HG02943 (cell line): ENCODE data around the gene PRR7.

ENCODE experiments used
- ATAC-seq: cut with Tn5 transposase; IDR thresholded peaks from one replicate; pipeline ENCODE4 v1.9.1; 2021; ENCODE audit warnings: mild to moderate bottlenecking, low read depth, moderate library complexity; ENCODE audit not compliant: unreplicated experiment

The PRR7 gene

DNA sequence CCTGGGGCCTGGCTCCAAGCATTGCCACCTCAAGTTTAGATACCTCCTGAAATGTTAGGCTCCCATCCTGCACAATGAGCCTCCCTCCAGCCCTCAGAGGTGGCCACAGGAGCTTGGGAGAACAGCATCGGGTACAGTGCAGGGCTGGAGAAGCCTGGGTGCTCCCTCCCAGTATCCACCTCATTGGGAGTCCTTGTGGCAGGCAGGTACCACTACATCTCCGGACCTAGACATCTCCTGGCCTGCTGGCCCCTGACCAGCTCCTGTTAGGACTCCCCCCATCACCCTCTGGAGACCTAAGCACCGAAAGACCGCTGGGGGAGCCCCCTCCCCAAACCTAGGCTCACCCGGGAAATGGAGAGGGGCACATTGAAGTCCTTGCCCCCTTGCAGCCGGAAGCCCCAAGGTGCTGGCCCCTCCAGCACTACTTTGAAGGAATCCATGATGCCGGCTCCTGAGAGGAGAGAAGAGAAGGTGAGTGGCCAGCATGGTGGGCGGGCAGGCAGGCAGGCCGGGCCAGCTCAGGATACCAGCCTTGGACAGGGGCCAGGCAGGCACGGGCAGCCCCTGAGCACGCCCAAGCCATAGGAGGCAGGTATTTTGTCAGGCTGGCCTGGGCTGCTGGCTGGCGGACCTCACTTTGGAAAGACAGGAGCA is 49.6 kb downstream of the PRR7 start:
- ATAC-seq, result no peak

DNA sequence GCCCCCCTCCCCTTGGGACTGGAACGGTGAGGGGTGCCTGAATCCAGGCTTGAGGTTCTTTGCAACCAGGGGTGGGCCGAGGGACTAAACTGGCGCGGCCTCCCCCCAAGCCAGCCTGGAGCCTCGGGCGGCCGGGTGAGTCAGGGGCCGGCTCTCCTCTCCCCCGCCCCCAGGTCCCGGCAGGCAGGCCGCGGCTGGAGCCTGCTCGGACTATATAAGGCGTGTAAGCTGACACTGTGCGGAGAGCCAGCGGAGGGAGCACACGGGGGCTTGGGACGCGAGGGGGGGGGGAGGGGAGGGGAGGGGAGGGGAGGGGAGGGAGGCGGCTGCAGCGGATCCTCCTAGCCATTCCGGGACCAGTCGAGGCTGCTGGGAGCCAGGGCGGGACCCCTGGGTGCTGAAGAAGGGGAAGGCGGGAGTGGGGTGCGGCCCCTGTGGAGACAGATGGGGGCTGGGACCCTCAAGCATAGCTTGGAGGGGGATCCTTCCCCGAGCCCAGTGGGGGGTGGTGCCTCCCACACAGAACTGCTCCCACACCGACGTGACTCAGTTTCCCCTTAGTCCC is 50.2 kb downstream of the PRR7 start:
- ATAC-seq, result no peak

- ATAC-seq, result peak; percentile 65
Measured at GRCh38 chr5:177497292-177498012, 50.8 kb downstream of the PRR7 start, which contains the start of gene PDLIM7. PDLIM7 (minus strand) TSS chr5:177497604; CDS start chr5:177496512, 1,092 bp downstream.

DNA sequence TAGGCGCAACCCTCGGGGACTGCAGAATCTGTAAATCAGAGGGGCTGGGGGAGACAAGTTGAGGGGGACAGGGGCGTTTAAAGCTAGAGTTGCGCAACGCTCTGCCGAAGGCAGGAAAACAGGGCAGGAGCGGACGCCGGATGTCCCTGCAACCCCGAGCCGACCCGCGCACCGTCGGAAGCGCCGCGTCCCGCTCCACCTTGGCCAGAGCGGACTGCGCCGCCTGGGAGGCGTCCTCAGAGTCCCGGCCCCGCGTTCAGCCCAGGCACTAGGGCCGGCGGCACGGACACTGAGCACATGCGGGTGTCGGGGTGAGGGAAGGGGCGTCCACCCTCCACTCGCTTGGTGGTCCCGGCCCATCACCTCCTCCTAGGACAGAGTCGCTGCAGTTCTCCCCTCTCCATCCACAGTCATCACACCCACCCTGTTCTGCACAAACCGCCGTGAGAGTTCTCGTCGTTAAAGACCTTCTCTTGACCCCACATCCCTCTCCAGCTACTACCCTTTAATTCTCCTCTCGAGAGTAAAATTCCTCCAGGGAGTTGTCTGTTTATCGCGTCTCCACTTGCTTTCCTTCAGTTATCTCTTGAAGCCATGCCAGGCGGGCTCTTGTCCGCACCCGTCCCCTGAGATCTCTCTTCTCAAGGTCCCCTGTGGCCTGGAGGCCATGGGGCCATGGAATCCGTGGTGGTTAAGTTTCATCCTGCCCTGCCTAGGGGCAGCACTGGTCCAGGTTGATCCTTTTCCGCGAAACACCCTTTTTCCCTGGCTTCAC is 51.6 kb downstream of the PRR7 start:
- peak; percentile 10 for ATAC-seq

DNA sequence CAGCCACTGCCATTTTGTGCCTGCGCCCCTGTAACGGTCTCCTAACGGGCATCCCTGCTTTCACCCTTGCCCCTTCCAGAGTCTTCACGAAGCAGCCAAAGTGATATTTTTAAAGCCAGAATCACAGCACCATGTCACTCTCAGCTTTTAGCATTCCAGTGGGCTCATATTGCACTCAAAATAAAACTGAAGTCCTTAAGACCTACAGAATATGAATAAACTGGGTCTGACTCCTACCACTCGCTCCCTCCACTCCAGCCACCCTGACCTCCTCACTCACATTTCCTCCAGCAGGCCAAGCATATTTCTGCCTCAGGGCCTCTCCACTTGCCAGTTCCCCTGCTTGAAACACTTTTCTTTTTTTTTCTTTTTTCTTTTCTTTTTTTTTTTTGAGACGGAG is 53.2 kb downstream of the PRR7 start:
- no peak for ATAC-seq

GRCh38 chr5:177500685-177501522 is 54.3 kb downstream of the PRR7 start:
- no peak for ATAC-seq

GRCh38 chr5:177501874-177502678 is 55.5 kb downstream of the PRR7 start:
- ATAC-seq, result no peak

GRCh38 chr5:177502886-177503285 is 56.3 kb downstream of the PRR7 start:
- no peak for ATAC-seq

DNA sequence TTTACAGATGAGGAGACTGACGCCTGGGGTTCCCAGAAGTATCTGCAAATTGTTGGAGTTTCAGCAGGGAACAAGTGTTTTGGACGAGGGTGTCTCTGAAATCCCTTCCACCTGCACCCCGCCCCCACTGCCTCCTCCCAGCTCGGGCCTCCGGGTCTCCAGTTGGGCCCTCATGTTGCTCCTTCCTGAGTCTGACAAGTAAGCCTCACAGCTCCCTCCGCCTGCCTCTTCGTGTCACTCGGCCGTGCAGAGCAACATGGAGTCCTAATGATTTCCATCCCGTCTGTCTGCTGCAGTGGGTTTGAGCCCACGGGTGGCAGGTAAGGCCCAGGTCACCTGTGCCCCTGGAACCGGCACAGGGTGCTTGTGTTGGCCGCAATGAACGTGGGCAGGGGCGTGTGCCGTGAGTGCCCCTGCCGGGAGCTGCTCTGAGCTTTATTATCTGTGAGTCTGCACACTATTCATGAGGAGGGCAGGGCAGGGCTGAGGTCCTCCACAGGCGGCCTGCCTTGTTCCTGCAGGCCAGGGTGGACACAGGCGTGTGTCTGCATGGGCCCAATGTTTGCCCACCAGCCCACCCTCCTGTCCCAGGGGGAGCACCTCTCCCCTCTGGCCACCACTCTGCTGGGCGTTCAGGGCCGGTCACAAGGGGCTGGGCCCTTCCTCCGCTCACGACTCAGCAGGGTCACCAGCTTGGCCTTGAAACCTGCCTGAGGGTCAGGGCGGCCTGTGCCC is 56.9 kb downstream of the PRR7 start:
- ATAC-seq, result no peak

DNA sequence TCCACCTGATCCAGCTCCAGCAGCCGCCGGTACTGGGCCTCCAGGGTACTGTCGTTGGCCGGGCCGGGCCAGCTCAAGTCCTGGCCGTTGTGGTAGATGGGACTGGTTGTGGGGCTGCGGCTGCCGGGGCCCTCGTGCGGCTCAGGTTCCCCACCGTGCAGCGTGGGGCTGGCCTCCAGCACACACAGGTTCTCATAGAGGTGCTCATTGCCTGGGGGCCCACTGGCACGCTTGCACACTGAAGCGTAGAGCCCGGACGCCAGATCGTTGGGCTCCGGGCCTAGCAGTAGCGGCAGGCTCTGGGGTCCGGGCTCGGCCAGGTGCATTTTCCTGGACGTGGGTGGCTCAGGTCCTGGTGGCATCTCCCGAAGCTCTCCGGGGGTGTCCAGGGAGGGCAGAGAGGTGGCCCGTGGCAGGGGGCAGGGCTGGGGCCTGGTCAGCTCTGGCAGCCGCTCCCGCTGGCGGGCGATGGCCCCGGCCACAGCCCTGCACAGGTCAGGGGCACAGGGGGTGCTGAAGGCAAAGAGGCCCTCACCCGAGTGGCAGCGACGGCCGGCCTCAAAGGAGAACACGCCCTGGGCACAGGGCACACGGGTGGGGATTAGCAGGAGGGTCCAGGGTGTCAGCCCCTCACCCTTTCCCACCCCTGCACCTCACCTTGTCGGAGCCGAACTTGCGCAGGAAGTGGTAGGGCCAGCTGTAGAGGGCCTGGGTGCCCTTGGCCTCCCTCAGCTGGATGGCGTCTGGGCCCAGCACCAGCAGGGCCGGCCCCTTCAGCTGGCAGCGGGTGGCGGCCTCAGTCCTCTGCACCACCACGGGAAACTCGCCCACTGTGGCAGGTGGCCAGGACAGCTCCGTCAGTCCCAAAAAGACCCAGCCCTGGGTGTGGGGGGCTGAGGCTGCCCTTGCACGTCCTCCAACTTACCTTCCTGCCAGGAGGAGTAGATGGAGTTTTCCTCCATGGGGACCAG is 57.8 kb downstream of the PRR7 start:
- ATAC-seq, result no peak

- no peak for ATAC-seq
Measured at GRCh38 chr5:177505075-177505474, 58.5 kb downstream of the PRR7 start.
